Large intestine (tissue), 12 donors: Measurements from ENCODE around the gene SLC26A5. TPM values are rescaled to one million over a fixed set of nuclear protein-coding genes. Genes with fewer than 3 reads are reported as not detected.
A peak's percentile ranks its signal among the peaks of the same experiment; 100 is the strongest.
"Not testable (repeated sequence)": the region's sequence is repeated elsewhere in the genome, so short reads cannot be mapped to it uniquely, and the experiment has no call there.

Experiments used
- DNase-seq, 2 donors: peaks; one replicate each; pipeline versions ENCODE4 v3.0.0 to v3.0.0-alpha.2; 2013
- H3K27ac ChIP-seq: one replicate; pipeline ENCODE4 v1.5.1; 2013; ENCODE audit warnings: low read length
- H3K27me3 ChIP-seq: 2 replicates; pipeline ENCODE4 v1.6.1; 2013; ENCODE audit warnings: low read length; ENCODE audit not compliant: control insufficient read depth, insufficient read depth
- H3K36me3 ChIP-seq: 2 replicates; pipeline ENCODE4 v1.6.1; 2013; ENCODE audit warnings: low read length; ENCODE audit not compliant: control insufficient read depth, insufficient read depth
- H3K4me1 ChIP-seq: one replicate; pipeline ENCODE4 v1.6.1; 2013; ENCODE audit warnings: low read length; ENCODE audit not compliant: control insufficient read depth, insufficient read depth
- H3K4me3 ChIP-seq: one replicate; pipeline ENCODE4 v1.5.1; 2013; ENCODE audit warnings: low read length
- H3K9me3 ChIP-seq: one replicate; pipeline ENCODE4 v1.6.1; 2013; ENCODE audit warnings: mild to moderate bottlenecking, low read depth, low read length, moderate library complexity; ENCODE audit not compliant: control insufficient read depth
- WGBS: methylation state at CpG from one replicate; pipeline ENCODE4 v1.1.5; 2013; ENCODE audit warnings: low lambda C conversion rate; ENCODE audit not compliant: insufficient coverage; 5-methylcytosine and 5-hydroxymethylcytosine counted together
- long read RNA-seq, 11 donors: transcript quantifications; one replicate each; lab custom pipeline, GENCODE V29; 2026
- polyA plus RNA-seq: library from polyadenylated mRNA; unstranded; fragments of 120-200 nt; gene quantifications from one replicate; pipeline ENCODE4 v1.2.1, GENCODE V29; 2013

SLC26A5 gene
- 0.09 TPM for polyA plus RNA-seq
- long read RNA-seq, donor 1: 0 reads
- long read RNA-seq, donor 2: 0 reads
- long read RNA-seq, donor 3, partial matches to known transcripts: 280 of 280 reads
- long read RNA-seq, donor 3, other reads (novel, unspliced or antisense): 0 of 280 reads
- long read RNA-seq, donor 4: 0 reads
- long read RNA-seq, donor 5: 0 reads
- long read RNA-seq, donor 6: 0 reads
- long read RNA-seq, donor 7, partial matches to known transcripts: 40 of 63 reads
- long read RNA-seq, donor 7, other reads (novel, unspliced or antisense): 23 of 63 reads
- long read RNA-seq, donor 8, partial matches to known transcripts: 168 of 168 reads
- long read RNA-seq, donor 8, other reads (novel, unspliced or antisense): 0 of 168 reads
- long read RNA-seq, donor 9: 0 reads
- long read RNA-seq, donor 10: 0 reads
- long read RNA-seq, donor 11: 0 reads

DNA sequence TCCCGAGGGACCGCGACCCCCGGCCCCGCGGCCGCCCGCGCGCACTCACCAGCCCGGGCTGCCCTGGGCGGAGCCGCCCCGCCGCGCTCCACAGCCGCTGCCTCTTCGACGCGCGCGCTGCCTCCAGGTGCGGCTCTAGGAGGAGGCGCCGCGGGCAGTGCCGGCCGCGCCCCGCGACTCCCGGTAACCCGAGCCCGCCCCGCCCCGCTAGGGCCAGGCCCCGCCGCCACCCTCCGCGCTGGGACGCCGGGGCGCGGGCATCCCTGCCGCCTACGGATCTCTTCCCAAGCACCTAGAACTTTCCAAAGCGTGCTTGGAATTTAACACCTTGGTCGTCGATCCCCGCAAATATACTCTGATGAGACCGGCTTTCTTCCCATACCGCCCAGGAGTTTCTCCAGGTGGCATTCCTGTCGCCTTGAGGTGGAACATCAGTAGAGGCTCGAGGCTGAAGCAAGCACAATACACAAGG is at the start of gene SLC26A5:
SLC26A5 (minus strand) TSS at position 159 of the 472 bp plus-strand sequence. CDS start 24,693 bp downstream, outside the sequence.
- DNase-seq: peak; percentile 9 to 62
- H3K4me3 ChIP-seq: no peak within 1 kb of the TSS
- no peaks in the 10 kb centered on the region for H3K9me3 ChIP-seq
- peaks cover 47% of the 10 kb centered on the region for H3K27me3 ChIP-seq
- no peak within 1 kb of the TSS for H3K27ac ChIP-seq
- whole genome bisulfite sequencing: no CpG with 5 or more reads among the region's 54 CpGs
- H3K36me3 ChIP-seq: no peaks in the 10 kb centered on the region
- peaks cover 11% of the 10 kb centered on the region for H3K4me1 ChIP-seq

- Histone ChIP-seq H3K9me3 (no peaks in the 10 kb centered on the region), H3K27ac (no peak overlapping the region), H3K27me3 (no peaks in the 10 kb centered on the region), H3K4me3 (no peak overlapping the region), H3K4me1 (no peaks in the 10 kb centered on the region), H3K36me3 (no peaks in the 10 kb centered on the region)
- 30% methylated on average over 2 of the region's 4 CpGs for WGBS
- DNase-seq: peak in 1 of 2 donors; percentile 16
Observed at GRCh38 chr7:103487419-103487818, 41.4 kb upstream of the SLC26A5 start.

GRCh38 chr7:103486873-103487272 is 40.9 kb upstream of the SLC26A5 start:
- 100% methylated on average over 1 of the region's 3 CpGs for WGBS
- not testable (repeated sequence) for H3K4me1 ChIP-seq, DNase-seq, H3K27me3 ChIP-seq, H3K27ac ChIP-seq, H3K36me3 ChIP-seq, H3K9me3 ChIP-seq, H3K4me3 ChIP-seq

DNA sequence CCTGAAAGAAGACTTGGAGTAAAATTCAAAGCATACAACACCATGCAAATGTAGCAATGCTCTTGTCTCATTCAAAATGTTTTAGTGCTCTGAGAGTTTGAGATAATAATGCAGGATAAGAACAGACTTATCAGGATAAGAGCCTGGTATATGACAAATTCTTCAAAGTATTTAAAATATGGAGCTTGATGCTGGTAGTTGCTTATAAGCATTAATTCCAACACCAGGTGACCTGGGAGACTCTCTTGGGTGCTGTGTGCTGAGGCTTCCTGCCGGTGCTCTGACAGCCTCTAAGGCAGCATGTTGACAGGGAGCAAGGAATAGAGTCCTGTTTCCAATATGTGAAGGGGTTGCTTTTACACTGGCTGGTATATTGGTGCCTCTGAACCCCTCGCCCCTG is 34.8 kb upstream of the SLC26A5 start:
- no peak overlapping the region for H3K4me3 ChIP-seq
- no peaks in the 10 kb centered on the region for H3K27me3 ChIP-seq
- no peaks in the 10 kb centered on the region for H3K4me1 ChIP-seq
- no peak overlapping the region for H3K27ac ChIP-seq
- no CpG with 5 or more reads among the region's 2 CpGs for WGBS
- H3K9me3 ChIP-seq: no peaks in the 10 kb centered on the region
- DNase-seq: no peak
- H3K36me3 ChIP-seq: no peaks in the 10 kb centered on the region

- WGBS: 16% methylated on average over 4 of the region's 5 CpGs
- Histone ChIP-seq H3K27me3 (no peaks in the 10 kb centered on the region), H3K4me3 (no peak overlapping the region), H3K4me1 (no peaks in the 10 kb centered on the region), H3K36me3 (no peaks in the 10 kb centered on the region), H3K9me3 (no peaks in the 10 kb centered on the region), H3K27ac (no peak overlapping the region)
- DNase-seq: no peak
Observed at GRCh38 chr7:103474956-103475355, 28.9 kb upstream of the SLC26A5 start.

DNA sequence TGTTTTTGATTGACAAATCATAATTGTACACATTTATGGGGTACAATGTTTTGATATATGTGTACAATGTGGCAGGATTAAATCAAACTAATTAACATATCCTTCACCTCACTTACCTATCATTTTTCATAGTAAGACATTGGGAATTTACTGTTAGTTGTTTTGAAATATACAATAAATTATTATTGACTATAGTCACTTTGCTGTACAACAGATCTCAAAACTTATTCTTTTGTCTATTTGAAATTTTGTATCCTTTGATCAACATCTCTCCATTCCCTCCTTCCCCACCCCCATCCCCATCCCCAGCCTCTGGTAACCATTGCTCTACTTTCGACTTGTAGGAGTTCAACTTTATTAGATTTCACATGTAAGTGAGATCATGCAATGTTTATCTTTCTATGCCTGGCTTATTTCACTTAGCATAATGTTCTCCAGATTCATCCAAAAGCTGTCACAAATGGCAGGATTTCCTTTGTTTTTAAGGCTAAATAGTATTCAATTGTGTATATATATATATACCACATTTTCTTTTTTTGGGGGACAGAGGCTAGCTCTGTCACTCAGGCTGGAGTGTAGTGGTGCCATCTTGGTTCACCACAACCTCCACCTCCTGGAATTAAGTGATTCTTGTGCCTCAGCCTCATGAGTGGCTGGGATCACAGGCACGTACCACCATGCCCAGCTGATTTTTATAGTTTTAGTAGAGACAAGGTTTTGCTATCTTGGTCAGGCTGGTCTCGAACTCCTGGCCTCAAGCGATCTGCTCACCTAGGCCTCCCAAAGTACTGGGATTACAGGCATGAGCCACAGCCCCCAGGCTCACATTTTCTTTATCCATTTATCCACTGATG is 23.3 kb upstream of the SLC26A5 start:
- no peak overlapping the region for H3K27ac ChIP-seq
- H3K4me3 ChIP-seq: no peak overlapping the region
- no peaks in the 10 kb centered on the region for H3K27me3 ChIP-seq
- no peaks in the 10 kb centered on the region for H3K9me3 ChIP-seq
- no peak for DNase-seq
- no peaks in the 10 kb centered on the region for H3K36me3 ChIP-seq
- WGBS: no CpG with 5 or more reads among the region's 4 CpGs
- H3K4me1 ChIP-seq: no peaks in the 10 kb centered on the region

GRCh38 chr7:103466814-103467213 is 20.8 kb upstream of the SLC26A5 start:
- Histone ChIP-seq H3K27me3 (no peaks in the 10 kb centered on the region), H3K9me3 (no peaks in the 10 kb centered on the region), H3K36me3 (no peaks in the 10 kb centered on the region), H3K4me1 (no peaks in the 10 kb centered on the region), H3K27ac (no peak overlapping the region), H3K4me3 (no peak overlapping the region)
- WGBS: no CpG with 5 or more reads among the region's 3 CpGs
- no peak for DNase-seq

DNA sequence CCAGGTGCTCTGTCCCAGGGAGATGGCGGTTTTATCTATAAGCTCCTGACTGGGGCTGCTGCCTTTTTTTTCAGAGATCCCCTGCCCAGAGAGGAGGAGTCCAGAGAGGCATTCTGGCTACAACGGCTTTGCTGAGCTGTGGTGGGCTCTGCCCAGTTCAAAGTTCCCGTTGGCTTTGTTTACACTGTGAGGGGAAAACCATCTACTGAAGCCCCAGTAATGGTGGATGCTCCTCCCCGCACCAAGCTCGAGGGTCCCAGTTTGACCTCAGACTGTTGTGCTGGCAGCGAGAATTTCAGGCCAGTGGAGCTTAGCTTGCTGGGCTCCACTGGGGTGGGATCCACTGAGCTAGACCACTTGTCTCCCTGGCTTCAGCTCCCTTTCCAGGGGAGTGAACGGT is 16.4 kb upstream of the SLC26A5 start:
- Histone ChIP-seq H3K4me1 (no peaks in the 10 kb centered on the region), H3K4me3 (no peak overlapping the region), H3K27ac (no peak overlapping the region), H3K9me3 (no peaks in the 10 kb centered on the region), H3K36me3 (no peaks in the 10 kb centered on the region), H3K27me3 (no peaks in the 10 kb centered on the region)
- DNase-seq: no peak
- 100% methylated on average over 1 of the region's 7 CpGs for WGBS

DNA sequence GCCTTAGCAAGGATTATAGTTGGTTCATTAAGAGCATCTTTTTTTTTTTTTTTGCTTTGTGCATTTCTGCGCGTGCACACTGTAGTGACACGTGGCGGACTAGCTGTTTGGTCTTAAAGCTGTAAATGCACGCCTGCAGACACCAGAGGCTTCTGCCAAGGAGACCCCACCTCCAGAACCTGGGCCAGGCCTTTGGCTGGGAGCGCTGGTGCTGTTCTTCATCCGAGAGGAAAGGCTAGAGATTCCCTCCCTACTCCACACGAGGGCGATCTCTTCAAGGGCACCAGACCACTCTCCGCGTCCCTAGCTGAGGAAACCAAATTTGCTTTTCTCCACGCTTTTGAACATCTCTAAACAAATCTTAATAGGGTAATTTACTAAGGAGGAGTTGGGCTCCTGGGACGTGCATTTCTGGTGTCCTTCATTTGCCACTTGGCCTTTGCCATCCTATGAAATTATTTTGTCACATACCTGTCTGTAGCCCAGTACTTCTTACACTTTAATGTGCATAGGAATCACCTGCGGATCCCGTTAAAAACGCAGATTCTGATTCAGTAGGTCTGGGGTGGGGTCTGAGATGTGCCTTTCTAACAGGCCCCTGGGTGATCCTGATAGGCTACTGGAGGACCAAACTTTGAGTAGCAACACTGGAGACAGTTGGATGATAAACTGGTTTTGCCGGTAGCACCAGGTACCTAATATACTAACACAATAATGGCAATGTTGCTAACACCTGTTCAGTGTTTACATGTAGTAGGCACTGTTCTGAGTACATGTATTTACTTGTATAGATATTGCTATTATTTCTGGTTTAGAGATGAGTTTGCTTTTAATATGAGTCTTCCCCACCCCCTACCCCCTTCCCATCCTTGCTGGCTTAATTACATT is 1.3 kb upstream of the SLC26A5 start:
- Histone ChIP-seq H3K9me3 (no peaks in the 10 kb centered on the region), H3K27me3 (peaks cover 47% of the 10 kb centered on the region), H3K27ac (no peak overlapping the region), H3K4me1 (peaks cover 11% of the 10 kb centered on the region), H3K4me3 (no peak overlapping the region), H3K36me3 (no peaks in the 10 kb centered on the region)
- peak; percentile 9 to 26 for DNase-seq
- WGBS: 0% methylated on average over 1 of the region's 17 CpGs
